Natural killer cell treated with Interleukin-12 subunit alpha and Interleukin-12 subunit beta and Interleukin-15 and Interleukin-18, amount 100 ng/mL, for 72 hours (primary cell): Measurements from ENCODE around the gene ADGRG3. TPM values are rescaled to one million over a fixed set of nuclear protein-coding genes. Genes with fewer than 3 reads are reported as not detected.

Experiments used
- ATAC-seq, 2 donors: fragments of 150-1000 bp; cut with Tn5 transposase in 1 of 2; sonication (Bioruptor Pico), chemical (Tn5 transposase) in 1 of 2; 2 replicates each; pipeline ENCODE4 v1.10.0; 2021
- DNase-seq: peaks from one replicate; pipeline ENCODE4 v3.0.0; 2022; ENCODE audit warnings: low spot score
- H3K27ac Mint-ChIP-seq, 2 donors: 1 replicate in 1 of 2; 2 replicates in 1 of 2; pipeline ENCODE4 v1.8.0; 2022; ENCODE audit warnings: mixed read lengths in 2 of 2, mild to moderate bottlenecking in 1 of 2, moderate library complexity in 1 of 2
- H3K27me3 Mint-ChIP-seq, 2 donors: 1 replicate in 1 of 2; 2 replicates in 1 of 2; pipeline ENCODE4 v1.8.0; 2022; ENCODE audit warnings: mixed read lengths in 2 of 2
- H3K36me3 Mint-ChIP-seq: one replicate; pipeline ENCODE4 v1.8.0; 2022; ENCODE audit warnings: mixed read lengths
- H3K4me1 Mint-ChIP-seq, 2 donors: 1 replicate in 1 of 2; 2 replicates in 1 of 2; pipeline ENCODE4 v1.8.0; 2022; ENCODE audit warnings: low read depth in 2 of 2, mixed read lengths in 2 of 2, mild to moderate bottlenecking in 1 of 2
- H3K4me3 Mint-ChIP-seq: one replicate; pipeline ENCODE4 v1.8.0; 2022; ENCODE audit warnings: mixed read lengths
- H3K9me3 Mint-ChIP-seq: 2 replicates; pipeline ENCODE4 v1.8.0; 2022; ENCODE audit warnings: mixed read lengths
- total RNA-seq, 2 donors: library from RNA; stranded (reverse); gene quantifications; one replicate each; pipeline ENCODE4 v1.2.3, GENCODE V29; 2022

ADGRG3 gene
- total RNA-seq, 2 donors from 2014 or later = 25.4 to 28.9 TPM

- H3K9me3 Mint-ChIP-seq = no peaks in the 10 kb centered on the region
- ATAC-seq = no peak
- H3K4me1 Mint-ChIP-seq = peaks cover 36 to 41% of the 10 kb centered on the region in 2 donors
- peak overlapping the region; percentile 59 for H3K4me3 Mint-ChIP-seq
- H3K27ac Mint-ChIP-seq = peak overlapping the region; percentile 82 to 95
- DNase-seq = no peak
- H3K27me3 Mint-ChIP-seq = no peaks in the 10 kb centered on the region
- no peaks in the 10 kb centered on the region for H3K36me3 Mint-ChIP-seq
Measured at GRCh38 chr16:57690782-57691471, 22.8 kb downstream of the ADGRG3 start.

GRCh38 chr16:57692636-57693035 lies 24.5 kb downstream of the ADGRG3 start:
- peaks cover 36 to 41% of the 10 kb centered on the region in 2 donors for H3K4me1 Mint-ChIP-seq
- DNase-seq (no peak), ATAC-seq (no peak)
- H3K27ac Mint-ChIP-seq = no peak overlapping the region
- H3K36me3 Mint-ChIP-seq = no peaks in the 10 kb centered on the region
- no peaks in the 10 kb centered on the region for H3K27me3 Mint-ChIP-seq
- H3K4me3 Mint-ChIP-seq = no peak overlapping the region
- H3K9me3 Mint-ChIP-seq = no peaks in the 10 kb centered on the region

- no peak overlapping the region for H3K27ac Mint-ChIP-seq
- H3K9me3 Mint-ChIP-seq = no peaks in the 10 kb centered on the region
- ATAC-seq = no peak
- H3K4me1 Mint-ChIP-seq = peaks cover 30 to 32% of the 10 kb centered on the region in 2 donors
- no peak overlapping the region for H3K4me3 Mint-ChIP-seq
- no peaks in the 10 kb centered on the region for H3K27me3 Mint-ChIP-seq
- H3K36me3 Mint-ChIP-seq = no peaks in the 10 kb centered on the region
- no peak for DNase-seq
Measured at GRCh38 chr16:57693550-57693949, 25.4 kb downstream of the ADGRG3 start.

GRCh38 chr16:57694231-57694724 lies 26.2 kb downstream of the ADGRG3 start:
- ATAC-seq (no peak), DNase-seq (no peak)
- Mint-ChIP-seq H3K27ac (peak overlapping the region; percentile 50 to 67), H3K9me3 (no peaks in the 10 kb centered on the region), H3K4me1 (peaks cover 27% of the 10 kb centered on the region in 2 donors), H3K36me3 (no peaks in the 10 kb centered on the region), H3K4me3 (no peak overlapping the region), H3K27me3 (no peaks in the 10 kb centered on the region)

- H3K36me3 Mint-ChIP-seq = no peaks in the 10 kb centered on the region
- H3K27me3 Mint-ChIP-seq = no peaks in the 10 kb centered on the region
- H3K4me3 Mint-ChIP-seq = no peak within 1 kb of the TSS
- peak within 1 kb of the TSS; percentile 50 to 67 for H3K27ac Mint-ChIP-seq
- H3K4me1 Mint-ChIP-seq = peaks cover 19 to 20% of the 10 kb centered on the region in 2 donors
- no peaks in the 10 kb centered on the region for H3K9me3 Mint-ChIP-seq
- DNase-seq = no peak
- no peak for ATAC-seq
Measured at GRCh38 chr16:57694725-57695679, 26.9 kb downstream of the ADGRG3 start, which contains the start of gene DRC7. Gene DRC7 (plus strand): TSS chr16:57694806. CDS start chr16:57697950, 3,144 bp downstream.

- no peaks in the 10 kb centered on the region for H3K36me3 Mint-ChIP-seq
- H3K27me3 Mint-ChIP-seq = no peaks in the 10 kb centered on the region
- H3K4me1 Mint-ChIP-seq = peaks cover 13% of the 10 kb centered on the region in 2 donors
- H3K4me3 Mint-ChIP-seq = no peak overlapping the region
- DNase-seq (no peak), ATAC-seq (no peak)
- H3K9me3 Mint-ChIP-seq = no peaks in the 10 kb centered on the region
- H3K27ac Mint-ChIP-seq = peak overlapping the region; percentile 50 to 67
Measured at GRCh38 chr16:57695680-57696069, 27.6 kb downstream of the ADGRG3 start.

- Mint-ChIP-seq H3K36me3 (no peaks in the 10 kb centered on the region), H3K9me3 (no peaks in the 10 kb centered on the region), H3K4me3 (no peak overlapping the region), H3K4me1 (peaks cover 9 to 10% of the 10 kb centered on the region in 2 donors), H3K27ac (no peak overlapping the region), H3K27me3 (no peaks in the 10 kb centered on the region)
- DNase-seq = no peak
- ATAC-seq = no peak
Measured at GRCh38 chr16:57696240-57696639, 28.1 kb downstream of the ADGRG3 start.

- no peaks in the 10 kb centered on the region for H3K9me3 Mint-ChIP-seq
- H3K36me3 Mint-ChIP-seq = no peaks in the 10 kb centered on the region
- DNase-seq = no peak
- no peak overlapping the region for H3K27ac Mint-ChIP-seq
- peaks cover 9 to 10% of the 10 kb centered on the region in 2 donors for H3K4me1 Mint-ChIP-seq
- no peaks in the 10 kb centered on the region for H3K27me3 Mint-ChIP-seq
- ATAC-seq = peak in 1 of 2 donors; percentile 30
- H3K4me3 Mint-ChIP-seq = no peak overlapping the region
Measured at GRCh38 chr16:57697896-57698537, 29.9 kb downstream of the ADGRG3 start.

- Mint-ChIP-seq H3K9me3 (no peaks in the 10 kb centered on the region), H3K4me3 (no peak overlapping the region), H3K4me1 (peaks cover 9 to 10% of the 10 kb centered on the region in 2 donors), H3K27ac (no peak overlapping the region), H3K36me3 (no peaks in the 10 kb centered on the region), H3K27me3 (no peaks in the 10 kb centered on the region)
- no peak for DNase-seq
- no peak for ATAC-seq
Measured at GRCh38 chr16:57698812-57699405, 30.8 kb downstream of the ADGRG3 start.

- Mint-ChIP-seq H3K4me1 (peaks cover 9 to 10% of the 10 kb centered on the region in 2 donors), H3K27me3 (no peaks in the 10 kb centered on the region), H3K27ac (no peak overlapping the region), H3K9me3 (no peaks in the 10 kb centered on the region), H3K36me3 (no peaks in the 10 kb centered on the region), H3K4me3 (no peak overlapping the region)
- no peak for DNase-seq
- no peak for ATAC-seq
Measured at GRCh38 chr16:57699481-57699880, 31.4 kb downstream of the ADGRG3 start.

- no peak overlapping the region for H3K4me3 Mint-ChIP-seq
- H3K9me3 Mint-ChIP-seq = no peaks in the 10 kb centered on the region
- H3K4me1 Mint-ChIP-seq = peaks cover 5 to 6% of the 10 kb centered on the region in 2 donors
- H3K27ac Mint-ChIP-seq = peak overlapping the region in 1 of 2 donors; percentile 73
- no peaks in the 10 kb centered on the region for H3K36me3 Mint-ChIP-seq
- ATAC-seq = no peak
- peak; percentile 23 for DNase-seq
- H3K27me3 Mint-ChIP-seq = no peaks in the 10 kb centered on the region
Measured at GRCh38 chr16:57699899-57700298, 31.8 kb downstream of the ADGRG3 start.

GRCh38 chr16:57700781-57701551 lies 32.9 kb downstream of the ADGRG3 start:
- Mint-ChIP-seq H3K36me3 (no peaks in the 10 kb centered on the region), H3K9me3 (no peaks in the 10 kb centered on the region), H3K4me3 (no peak overlapping the region), H3K4me1 (peaks cover 0 to 2% of the 10 kb centered on the region in 2 donors), H3K27me3 (no peaks in the 10 kb centered on the region), H3K27ac (peak overlapping the region in 1 of 2 donors; percentile 41)
- ATAC-seq (no peak), DNase-seq (peak; percentile 5)
